HG03066 (cell line): Measurements from ENCODE around the gene IFT172.
"Not testable (repeated sequence)": the region's sequence is repeated elsewhere in the genome, so short reads cannot be mapped to it uniquely, and the experiment has no call there.

Experiments
- ATAC-seq: cut with Tn5 transposase; IDR thresholded peaks from one replicate; pipeline ENCODE4 v1.9.1; 2021; ENCODE audit warnings: low read depth; ENCODE audit not compliant: unreplicated experiment

Gene IFT172

GRCh38 chr2:27428978-27429541 is 60.5 kb downstream of the IFT172 start:
- ATAC-seq: peak; percentile 64

- peak; percentile 84 for ATAC-seq
Observed at GRCh38 chr2:27428213-27428977, 61.1 kb downstream of the IFT172 start, which contains the start of gene NRBP1. NRBP1 (plus strand) TSS chr2:27428631; CDS start chr2:27433274, 4,643 bp downstream.

GRCh38 chr2:27427863-27428212 is 61.7 kb downstream of the IFT172 start:
- ATAC-seq: no peak

GRCh38 chr2:27425039-27425438 is 64.5 kb downstream of the IFT172 start:
- ATAC-seq: not testable (repeated sequence)

GRCh38 chr2:27422958-27423357 is 66.6 kb downstream of the IFT172 start:
- ATAC-seq: no peak

- no peak for ATAC-seq
Observed at GRCh38 chr2:27421660-27422250, 67.8 kb downstream of the IFT172 start.

- ATAC-seq: no peak
Observed at GRCh38 chr2:27420996-27421395, 68.5 kb downstream of the IFT172 start.

GRCh38 chr2:27416151-27416550 is 73.4 kb downstream of the IFT172 start:
- ATAC-seq: no peak

- no peak for ATAC-seq
Observed at GRCh38 chr2:27412419-27413152, 77.0 kb downstream of the IFT172 start.

GRCh38 chr2:27409321-27410073 is 80.0 kb downstream of the IFT172 start, which contains the start of gene PPM1G:
PPM1G (minus strand) TSS chr2:27409591; CDS start chr2:27409422, 169 bp downstream.
- peak; percentile 88 for ATAC-seq

GRCh38 chr2:27408601-27409320 is 80.8 kb downstream of the IFT172 start:
- ATAC-seq: peak; percentile 21

GRCh38 chr2:27407798-27408491 is 81.6 kb downstream of the IFT172 start:
- no peak for ATAC-seq

- no peak for ATAC-seq
Observed at GRCh38 chr2:27400348-27401135, 89.0 kb downstream of the IFT172 start.

- ATAC-seq: no peak
Observed at GRCh38 chr2:27398962-27399361, 90.6 kb downstream of the IFT172 start.
